Measurements from ENCODE around the gene MEP1A. TPM values are rescaled to one million over a fixed set of nuclear protein-coding genes. Genes with fewer than 3 reads are reported as not detected.
"Not testable (repeated sequence)": the region's sequence is repeated elsewhere in the genome, so short reads cannot be mapped to it uniquely, and the experiment has no call there.

The MEP1A gene
- total RNA-seq, 1 experiment from 2014 or later: not detected

DNA sequence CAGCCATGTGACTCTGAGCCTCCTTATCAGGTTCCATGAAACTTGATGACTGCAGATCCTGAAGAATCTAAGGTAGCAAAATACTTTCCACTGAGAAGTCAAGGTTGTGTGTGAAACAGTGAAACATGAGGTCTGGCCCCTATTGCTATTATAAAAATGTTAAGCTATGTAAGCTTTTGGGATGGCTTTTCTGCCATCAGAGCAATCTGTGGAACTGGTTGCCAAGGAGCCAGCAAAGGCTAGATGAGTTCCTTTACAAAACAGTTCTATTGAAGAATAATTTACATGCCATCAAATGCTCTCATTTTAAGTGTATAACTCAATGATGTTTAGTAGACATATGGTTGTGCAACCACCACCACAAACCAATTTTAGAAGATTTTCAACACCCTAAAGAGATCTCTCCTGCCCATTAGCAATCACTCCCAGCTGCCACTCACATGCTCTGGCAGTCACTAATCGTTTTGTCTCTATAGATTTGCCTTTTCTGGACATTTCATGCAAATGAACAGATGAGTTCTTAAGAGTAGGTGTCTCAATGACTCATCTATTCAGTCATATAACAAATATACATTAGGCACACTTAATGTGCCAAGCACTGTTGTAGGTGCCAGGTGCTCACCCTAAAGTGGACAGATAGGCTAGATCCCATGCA, 19.9 kb upstream of the MEP1A start:
- ATAC-seq: no peak; the same call in 1 of the 2 replicates
- CTCF ChIA-PET: no interaction called here
- no peaks in the 10 kb centered on the region for H3K4me1 ChIP-seq (ENCODE audit: insufficient read depth, low read length)

GRCh38 chr6:46774736-46775135, 18.5 kb upstream of the MEP1A start:
- H3F3A ChIP-seq (ENCODE audit: low read length, unreplicated experiment); CTCF ChIA-PET; H4K20me1 ChIP-seq (ENCODE audit: low read length); H3K27ac ChIP-seq (ENCODE audit: low read length); BruUV-seq (replicated peaks); H3K9me2 ChIP-seq (replicated peaks; ENCODE audit: low read length); intact Hi-C loops (cut with micrococcal nuclease); H3K9ac ChIP-seq (ENCODE audit: low read length); H3K4me2 ChIP-seq (ENCODE audit: low read length); DNase-seq; H3K4me3 ChIP-seq (ENCODE audit: low read length); H3K79me2 ChIP-seq (ENCODE audit: low read length); H3K4me1 ChIP-seq (ENCODE audit: insufficient read depth, low read length); H3K27me3 ChIP-seq (ENCODE audit: low read length); H3K9me3 ChIP-seq (ENCODE audit: low read length); H2AFZ ChIP-seq (ENCODE audit: low read length); POLR2A ChIA-PET (ENCODE audit: unreplicated experiment); H3K36me3 ChIP-seq (ENCODE audit: low read depth, low read length); ATAC-seq: not testable (repeated sequence)

More for the DNA sequence above, 19.9 kb upstream of the MEP1A start:
- Histone ChIP-seq H3K27me3 (ENCODE audit: low read length) (no peaks in the 10 kb centered on the region), H2AFZ (ENCODE audit: low read length) (no peak overlapping the region), H3F3A (ENCODE audit: low read length, unreplicated experiment) (no peaks in the 10 kb centered on the region), H4K20me1 (ENCODE audit: low read length) (no peaks in the 10 kb centered on the region), H3K4me2 (ENCODE audit: low read length) (no peak overlapping the region), H3K36me3 (ENCODE audit: low read depth, low read length) (no peaks in the 10 kb centered on the region), H3K9me2 (replicated peaks; ENCODE audit: low read length) (no peaks in the 10 kb centered on the region), H3K9ac (ENCODE audit: low read length) (no peak overlapping the region), H3K79me2 (ENCODE audit: low read length) (no peaks in the 10 kb centered on the region), H3K4me3 (ENCODE audit: low read length) (no peak overlapping the region), H3K27ac (ENCODE audit: low read length) (no peak overlapping the region), H3K9me3 (ENCODE audit: low read length) (no peaks in the 10 kb centered on the region)
- POLR2A ChIA-PET (ENCODE audit: unreplicated experiment): no interaction called here
- no peak for TF ChIP-seq EZH2 (IDR thresholded peaks at IDR 0.05; ENCODE audit: low read length, unreplicated experiment)
- TF ChIP-seq, protein P1, sequence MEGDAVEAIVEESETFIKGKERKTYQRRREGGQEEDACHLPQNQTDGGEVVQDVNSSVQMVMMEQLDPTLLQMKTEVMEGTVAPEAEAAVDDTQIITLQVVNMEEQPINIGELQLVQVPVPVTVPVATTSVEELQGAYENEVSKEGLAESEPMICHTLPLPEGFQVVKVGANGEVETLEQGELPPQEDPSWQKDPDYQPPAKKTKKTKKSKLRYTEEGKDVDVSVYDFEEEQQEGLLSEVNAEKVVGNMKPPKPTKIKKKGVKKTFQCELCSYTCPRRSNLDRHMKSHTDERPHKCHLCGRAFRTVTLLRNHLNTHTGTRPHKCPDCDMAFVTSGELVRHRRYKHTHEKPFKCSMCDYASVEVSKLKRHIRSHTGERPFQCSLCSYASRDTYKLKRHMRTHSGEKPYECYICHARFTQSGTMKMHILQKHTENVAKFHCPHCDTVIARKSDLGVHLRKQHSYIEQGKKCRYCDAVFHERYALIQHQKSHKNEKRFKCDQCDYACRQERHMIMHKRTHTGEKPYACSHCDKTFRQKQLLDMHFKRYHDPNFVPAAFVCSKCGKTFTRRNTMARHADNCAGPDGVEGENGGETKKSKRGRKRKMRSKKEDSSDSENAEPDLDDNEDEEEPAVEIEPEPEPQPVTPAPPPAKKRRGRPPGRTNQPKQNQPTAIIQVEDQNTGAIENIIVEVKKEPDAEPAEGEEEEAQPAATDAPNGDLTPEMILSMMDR (conservative IDR thresholded peaks at IDR 0.05; ENCODE audit: low read depth, low read length): no peak
- no peak for TF ChIP-seq EZH2phosphoT487 (IDR thresholded peaks at IDR 0.05; ENCODE audit: borderline replicate concordance, low read length)
- no TSS peak for BruUV-seq (replicated peaks)
- DNase-seq: no peak
- intact Hi-C loops (cut with micrococcal nuclease): no loop called here

DNA sequence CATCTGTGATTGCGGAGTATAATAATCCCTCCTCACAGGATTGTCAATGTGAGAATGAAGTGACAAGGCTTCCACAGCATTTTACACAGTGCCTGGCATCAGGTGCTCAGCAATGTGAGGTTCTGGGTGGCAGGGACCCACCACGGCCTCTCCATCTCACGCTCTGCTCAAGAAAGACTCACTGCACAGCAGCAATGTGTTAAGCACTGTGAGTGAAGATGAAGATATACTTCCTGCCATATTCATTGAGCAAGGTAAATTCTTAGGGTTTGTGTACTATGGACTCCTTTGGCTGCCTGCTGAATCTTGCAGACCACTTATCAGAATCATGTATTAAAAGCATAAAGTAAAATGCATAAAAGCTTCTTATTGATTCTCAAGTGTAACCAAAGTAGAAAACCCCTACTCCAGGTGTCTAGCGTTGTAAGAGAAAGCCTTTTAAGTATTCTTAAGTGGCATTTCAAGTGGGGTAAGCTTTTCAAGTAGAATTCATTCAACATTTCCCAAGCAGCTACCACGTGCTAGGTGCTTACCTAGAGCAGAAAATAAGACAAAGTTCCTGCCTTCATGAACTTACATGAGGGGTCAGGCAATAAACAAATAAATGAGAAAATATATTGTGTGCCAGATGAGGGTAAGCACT, 17.0 kb upstream of the MEP1A start:
- BruUV-seq (replicated peaks): no TSS peak
- DNase-seq: no peak
- intact Hi-C loops (cut with micrococcal nuclease): no loop called here
- no peak overlapping the region for H2AFZ ChIP-seq (ENCODE audit: low read length)
- H3K4me3 ChIP-seq (ENCODE audit: low read length): no peak overlapping the region
- H3F3A ChIP-seq (ENCODE audit: low read length, unreplicated experiment): no peaks in the 10 kb centered on the region
- no peak overlapping the region for H3K9ac ChIP-seq (ENCODE audit: low read length)
- H3K27ac ChIP-seq (ENCODE audit: low read length): no peak overlapping the region
- no peak for ATAC-seq
- TF ChIP-seq, protein P1 (conservative IDR thresholded peaks at IDR 0.05; ENCODE audit: low read depth, low read length): no peak
- no peak for TF ChIP-seq EZH2 (IDR thresholded peaks at IDR 0.05; ENCODE audit: low read length, unreplicated experiment)
- no peak for TF ChIP-seq EZH2phosphoT487 (IDR thresholded peaks at IDR 0.05; ENCODE audit: borderline replicate concordance, low read length)
- no peaks in the 10 kb centered on the region for H3K27me3 ChIP-seq (ENCODE audit: low read length)
- no peaks in the 10 kb centered on the region for H3K36me3 ChIP-seq (ENCODE audit: low read depth, low read length)
- ChIA-PET CTCF (no interaction called here), POLR2A (ENCODE audit: unreplicated experiment) (no interaction called here)
- no peaks in the 10 kb centered on the region for H3K9me3 ChIP-seq (ENCODE audit: low read length)
- H3K4me2 ChIP-seq (ENCODE audit: low read length): no peak overlapping the region
- H3K9me2 ChIP-seq (replicated peaks; ENCODE audit: low read length): no peaks in the 10 kb centered on the region
- no peaks in the 10 kb centered on the region for H3K79me2 ChIP-seq (ENCODE audit: low read length)
- no peaks in the 10 kb centered on the region for H3K4me1 ChIP-seq (ENCODE audit: insufficient read depth, low read length)
- H4K20me1 ChIP-seq (ENCODE audit: low read length): no peaks in the 10 kb centered on the region

Measured in PC-3 (cell line).